ENCODE results near the gene CDH7.

CDH7 gene

GRCh38 chr18:65767406-65767805 lies 16.6 kb downstream of the CDH7 start:
- DNase-seq (ENCODE audit: low read depth in 3 of 3), result no peak

GRCh38 chr18:65768120-65768778 lies 17.4 kb downstream of the CDH7 start:
- DNase-seq (ENCODE audit: low read depth in 3 of 3), result no peak

- no peak for DNase-seq (ENCODE audit: low read depth in 3 of 3)
Observed at GRCh38 chr18:65769652-65770051, 18.8 kb downstream of the CDH7 start.

- DNase-seq (ENCODE audit: low read depth in 3 of 3), result no peak
Observed at GRCh38 chr18:65786474-65786873, 35.7 kb downstream of the CDH7 start.

GRCh38 chr18:65788373-65788772 lies 37.6 kb downstream of the CDH7 start:
- DNase-seq (ENCODE audit: low read depth in 3 of 3), result no peak

GRCh38 chr18:65790604-65791003 lies 39.8 kb downstream of the CDH7 start:
- no peak for DNase-seq (ENCODE audit: low read depth in 3 of 3)

GRCh38 chr18:65791719-65792118 lies 40.9 kb downstream of the CDH7 start:
- no peak for DNase-seq (ENCODE audit: low read depth in 3 of 3)

GRCh38 chr18:65792456-65793074 lies 41.8 kb downstream of the CDH7 start:
- no peak for DNase-seq (ENCODE audit: low read depth in 3 of 3)

GRCh38 chr18:65808759-65809158 lies 57.9 kb downstream of the CDH7 start:
- DNase-seq (ENCODE audit: low read depth in 3 of 3), result no peak

GRCh38 chr18:65811307-65811706 lies 60.5 kb downstream of the CDH7 start:
- DNase-seq (ENCODE audit: low read depth in 3 of 3), result no peak

GRCh38 chr18:65815506-65815905 lies 64.7 kb downstream of the CDH7 start:
- no peak for DNase-seq (ENCODE audit: low read depth in 3 of 3)

GRCh38 chr18:65817178-65817577 lies 66.4 kb downstream of the CDH7 start:
- DNase-seq (ENCODE audit: low read depth in 3 of 3), result no peak

GRCh38 chr18:65821911-65822310 lies 71.1 kb downstream of the CDH7 start:
- DNase-seq (ENCODE audit: low read depth in 3 of 3), result no peak

GRCh38 chr18:65822826-65823225 lies 72.0 kb downstream of the CDH7 start:
- no peak for DNase-seq (ENCODE audit: low read depth in 3 of 3)

GRCh38 chr18:65827444-65827843 lies 76.6 kb downstream of the CDH7 start:
- DNase-seq (ENCODE audit: low read depth in 3 of 3), result no peak

- no peak for DNase-seq (ENCODE audit: low read depth in 3 of 3)
Observed at GRCh38 chr18:65835881-65836280, 85.1 kb downstream of the CDH7 start.

- DNase-seq (ENCODE audit: low read depth in 3 of 3), result no peak
Observed at GRCh38 chr18:65846107-65846506, 95.3 kb downstream of the CDH7 start.

GRCh38 chr18:65852273-65852672 lies 101.5 kb downstream of the CDH7 start:
- no peak for DNase-seq (ENCODE audit: low read depth in 3 of 3)

GRCh38 chr18:65859075-65859474 lies 108.3 kb downstream of the CDH7 start:
- DNase-seq (ENCODE audit: low read depth in 3 of 3), result no peak

- no peak for DNase-seq (ENCODE audit: low read depth in 3 of 3)
Observed at GRCh38 chr18:65869527-65869926, 118.7 kb downstream of the CDH7 start.

- DNase-seq (ENCODE audit: low read depth in 3 of 3), result no peak
Observed at GRCh38 chr18:65876310-65876709, 125.5 kb downstream of the CDH7 start.

- DNase-seq (ENCODE audit: low read depth in 3 of 3), result no peak
Observed at GRCh38 chr18:65897292-65897691, 146.5 kb downstream of the CDH7 start.

- DNase-seq (ENCODE audit: low read depth in 3 of 3), result no peak
Observed at GRCh38 chr18:65901522-65901921, 150.7 kb downstream of the CDH7 start.

GRCh38 chr18:65906621-65907034 lies 155.8 kb downstream of the CDH7 start:
- DNase-seq (ENCODE audit: low read depth in 3 of 3), result no peak

Data from stimulated activated CD4-positive, alpha-beta T cell treated with anti-CD3 and anti-CD28 coated beads, TNF-alpha, amount 100 ng/mL, for 48 hours (primary cell).